ENCODE measurements around the gene GMIP. TPM values are rescaled to one million over a fixed set of nuclear protein-coding genes. Genes with fewer than 3 reads are reported as not detected.

GMIP gene
- total and polyA plus RNA-seq, 2 of the 13 experiments (the other 11 are each of a cell fraction or from before 2014, with no cell fraction given) = 1.5 to 1.8 TPM

GRCh38 chr19:19649155-19649554 is 5.7 kb upstream of the GMIP start:
- H3K9me3 ChIP-seq (ENCODE audit: low read length) = no peaks in the 10 kb centered on the region
- no peaks in the 10 kb centered on the region for H3K27me3 ChIP-seq (ENCODE audit: control insufficient read depth in 1 of 2, insufficient read depth in 2 of 2, low read length in 2 of 2)
- in situ Hi-C loops (cut with HindIII; ENCODE audit: extremely low pct_ligation_motif_present, low pct_unique_long_range_greater_than_20kb) (no loop called here), intact Hi-C loops (cut with micrococcal nuclease; ENCODE audit: unreplicated experiment) (no loop called here)
- H3K79me2 ChIP-seq (ENCODE audit: insufficient read depth, low read length) = no peaks in the 10 kb centered on the region
- ATAC-seq (no peak), FAIRE-seq (no peak), DNase-seq (ENCODE audit: low spot score) (no peak)
- H2AFZ ChIP-seq (ENCODE audit: low read length) = no peak overlapping the region
- H3K4me1 ChIP-seq (ENCODE audit: insufficient read depth, low read length) = no peaks in the 10 kb centered on the region
- H3K36me3 ChIP-seq (replicated peaks in 1 of 2; ENCODE audit: control insufficient read depth in 1 of 2, insufficient read depth in 2 of 2, low read length in 2 of 2) = peaks cover 42 to 85% of the 10 kb centered on the region in 2 experiments; a peak in 4 of 5 replicates
- H3K27ac ChIP-seq (ENCODE audit: extremely low read length, insufficient read depth, low read length) = no peak overlapping the region
- WGBS (ENCODE audit: low lambda C conversion rate) = 100% methylated on average over 6 of the region's 6 CpGs
- no peak for TF ChIP-seq PAF1 (CRISPR knock-in tag; IDR thresholded peaks at IDR 0.05)
- TF ChIP-seq MATR3 (CRISPR knock-in tag; IDR thresholded peaks at IDR 0.05) = no peak
- TF ChIP-seq ZNF607 (CRISPR knock-in tag; IDR thresholded peaks at IDR 0.05; ENCODE audit: borderline replicate concordance) = no peak
- TF ChIP-seq ZSCAN21 (CRISPR knock-in tag; IDR thresholded peaks at IDR 0.05; ENCODE audit: borderline replicate concordance) = no peak
- no peak for TF ChIP-seq HOXA3 (CRISPR knock-in tag; IDR thresholded peaks at IDR 0.05)
- TF ChIP-seq XRCC5 (optimal IDR thresholded peaks at IDR 0.05; ENCODE audit: low read length) = no peak
- no peak for TF ChIP-seq KDM5B (CRISPR knock-in tag; IDR thresholded peaks at IDR 0.05; ENCODE audit: borderline replicate concordance)
- TF ChIP-seq ADNP (CRISPR knock-in tag; IDR thresholded peaks at IDR 0.05) = no peak
- TF ChIP-seq, protein P1, sequence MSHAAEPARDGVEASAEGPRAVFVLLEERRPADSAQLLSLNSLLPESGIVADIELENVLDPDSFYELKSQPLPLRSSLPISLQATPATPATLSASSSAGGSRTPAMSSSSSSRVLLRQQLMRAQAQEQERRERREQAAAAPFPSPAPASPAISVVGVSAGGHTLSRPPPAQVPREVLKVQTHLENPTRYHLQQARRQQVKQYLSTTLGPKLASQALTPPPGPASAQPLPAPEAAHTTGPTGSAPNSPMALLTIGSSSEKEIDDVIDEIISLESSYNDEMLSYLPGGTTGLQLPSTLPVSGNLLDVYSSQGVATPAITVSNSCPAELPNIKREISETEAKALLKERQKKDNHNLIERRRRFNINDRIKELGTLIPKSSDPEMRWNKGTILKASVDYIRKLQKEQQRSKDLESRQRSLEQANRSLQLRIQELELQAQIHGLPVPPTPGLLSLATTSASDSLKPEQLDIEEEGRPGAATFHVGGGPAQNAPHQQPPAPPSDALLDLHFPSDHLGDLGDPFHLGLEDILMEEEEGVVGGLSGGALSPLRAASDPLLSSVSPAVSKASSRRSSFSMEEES (CRISPR knock-in tag; IDR thresholded peaks at IDR 0.05) = no peak
- TF ChIP-seq FOXP1 (IDR thresholded peaks at IDR 0.05) = no peak
- TF ChIP-seq FOXP1 (CRISPR knock-in tag; IDR thresholded peaks at IDR 0.05) = no peak
- TF ChIP-seq ZNF331 (CRISPR knock-in tag; IDR thresholded peaks at IDR 0.05) = no peak
- TF ChIP-seq, protein P2, sequence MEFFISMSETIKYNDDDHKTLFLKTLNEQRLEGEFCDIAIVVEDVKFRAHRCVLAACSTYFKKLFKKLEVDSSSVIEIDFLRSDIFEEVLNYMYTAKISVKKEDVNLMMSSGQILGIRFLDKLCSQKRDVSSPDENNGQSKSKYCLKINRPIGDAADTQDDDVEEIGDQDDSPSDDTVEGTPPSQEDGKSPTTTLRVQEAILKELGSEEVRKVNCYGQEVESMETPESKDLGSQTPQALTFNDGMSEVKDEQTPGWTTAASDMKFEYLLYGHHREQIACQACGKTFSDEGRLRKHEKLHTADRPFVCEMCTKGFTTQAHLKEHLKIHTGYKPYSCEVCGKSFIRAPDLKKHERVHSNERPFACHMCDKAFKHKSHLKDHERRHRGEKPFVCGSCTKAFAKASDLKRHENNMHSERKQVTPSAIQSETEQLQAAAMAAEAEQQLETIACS (CRISPR knock-in tag; IDR thresholded peaks at IDR 0.05) = no peak
- TF ChIP-seq, protein P3, sequence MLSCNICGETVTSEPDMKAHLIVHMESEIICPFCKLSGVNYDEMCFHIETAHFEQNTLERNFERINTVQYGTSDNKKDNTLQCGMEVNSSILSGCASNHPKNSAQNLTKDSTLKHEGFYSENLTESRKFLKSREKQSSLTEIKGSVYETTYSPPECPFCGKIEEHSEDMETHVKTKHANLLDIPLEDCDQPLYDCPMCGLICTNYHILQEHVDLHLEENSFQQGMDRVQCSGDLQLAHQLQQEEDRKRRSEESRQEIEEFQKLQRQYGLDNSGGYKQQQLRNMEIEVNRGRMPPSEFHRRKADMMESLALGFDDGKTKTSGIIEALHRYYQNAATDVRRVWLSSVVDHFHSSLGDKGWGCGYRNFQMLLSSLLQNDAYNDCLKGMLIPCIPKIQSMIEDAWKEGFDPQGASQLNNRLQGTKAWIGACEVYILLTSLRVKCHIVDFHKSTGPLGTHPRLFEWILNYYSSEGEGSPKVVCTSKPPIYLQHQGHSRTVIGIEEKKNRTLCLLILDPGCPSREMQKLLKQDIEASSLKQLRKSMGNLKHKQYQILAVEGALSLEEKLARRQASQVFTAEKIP (CRISPR knock-in tag; IDR thresholded peaks at IDR 0.05; ENCODE audit: borderline replicate concordance) = no peak
- no peak for TF ChIP-seq SMAD9 (CRISPR knock-in tag; IDR thresholded peaks at IDR 0.05)
- TF ChIP-seq ZNF713 (CRISPR knock-in tag; IDR thresholded peaks at IDR 0.05) = no peak
- TF ChIP-seq MAFG (CRISPR knock-in tag; IDR thresholded peaks at IDR 0.05) = no peak
- no peak for TF ChIP-seq ZNF441 (CRISPR knock-in tag; IDR thresholded peaks at IDR 0.05; ENCODE audit: borderline replicate concordance)
- H3K4me2 ChIP-seq (ENCODE audit: low read depth, low read length) = no peak overlapping the region
- ChIA-PET CTCF (ENCODE audit: low intra/inter-chr PET ratio, low total read pairs) (no interaction called here), POLR2A (interaction anchor here (1.5 kb wide), 1 partner anchor 15 kb away, joined by 4 read pairs; the partner anchor contains the start of gene ATP13A1)
- BruUV-seq (replicated peaks) = no TSS peak
- no peak overlapping the region for H3K4me3 ChIP-seq (replicated peaks in 1 of 3; ENCODE audit: insufficient read depth in 1 of 3, low read depth in 2 of 3, low read length in 3 of 3)
- H4K20me1 ChIP-seq (ENCODE audit: insufficient read depth, low read length) = no peaks in the 10 kb centered on the region
- no peak overlapping the region for H3K9ac ChIP-seq (ENCODE audit: insufficient read depth, low read depth, low read length)

All from HepG2 (cell line).